ENCODE measurements around the gene ATG5.
"Not testable (repeated sequence)": the region's sequence is repeated elsewhere in the genome, so short reads cannot be mapped to it uniquely, and the experiment has no call there.

DNA sequence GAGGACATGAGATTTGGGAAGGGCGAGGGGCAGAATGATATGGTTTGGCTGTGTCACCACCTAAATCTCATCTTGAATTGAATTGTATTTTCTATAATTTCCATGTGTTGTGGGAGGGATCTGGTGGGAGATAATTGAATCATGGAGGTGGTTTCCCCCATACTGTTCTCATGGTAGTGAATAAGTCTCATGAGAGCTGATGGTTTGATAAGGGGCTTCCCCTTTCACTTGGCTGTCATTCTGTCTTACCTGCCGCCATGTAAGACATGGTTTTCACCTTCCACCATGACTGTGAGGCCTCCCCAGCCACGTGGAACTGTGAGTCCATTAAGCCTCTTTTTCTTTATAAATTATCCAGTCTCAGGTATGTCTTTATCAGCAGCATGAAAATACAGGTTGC is 173.1 kb downstream of the ATG5 start:
- TF ChIP-seq, protein P1, sequence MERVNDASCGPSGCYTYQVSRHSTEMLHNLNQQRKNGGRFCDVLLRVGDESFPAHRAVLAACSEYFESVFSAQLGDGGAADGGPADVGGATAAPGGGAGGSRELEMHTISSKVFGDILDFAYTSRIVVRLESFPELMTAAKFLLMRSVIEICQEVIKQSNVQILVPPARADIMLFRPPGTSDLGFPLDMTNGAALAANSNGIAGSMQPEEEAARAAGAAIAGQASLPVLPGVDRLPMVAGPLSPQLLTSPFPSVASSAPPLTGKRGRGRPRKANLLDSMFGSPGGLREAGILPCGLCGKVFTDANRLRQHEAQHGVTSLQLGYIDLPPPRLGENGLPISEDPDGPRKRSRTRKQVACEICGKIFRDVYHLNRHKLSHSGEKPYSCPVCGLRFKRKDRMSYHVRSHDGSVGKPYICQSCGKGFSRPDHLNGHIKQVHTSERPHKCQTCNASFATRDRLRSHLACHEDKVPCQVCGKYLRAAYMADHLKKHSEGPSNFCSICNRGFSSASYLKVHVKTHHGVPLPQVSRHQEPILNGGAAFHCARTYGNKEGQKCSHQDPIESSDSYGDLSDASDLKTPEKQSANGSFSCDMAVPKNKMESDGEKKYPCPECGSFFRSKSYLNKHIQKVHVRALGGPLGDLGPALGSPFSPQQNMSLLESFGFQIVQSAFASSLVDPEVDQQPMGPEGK (CRISPR knock-in tag; IDR thresholded peaks at IDR 0.05; ENCODE audit: borderline replicate concordance), result not testable (repeated sequence)
- TF ChIP-seq ZNF8 (CRISPR knock-in tag; IDR thresholded peaks at IDR 0.05); ZNF565 (CRISPR knock-in tag; conservative IDR thresholded peaks at IDR 0.05; ENCODE audit: low read depth); SNAI2 (CRISPR knock-in tag; IDR thresholded peaks at IDR 0.05): not testable (repeated sequence)

All from SK-N-SH treated with all-trans-retinoic acid at 6 μM for 48 hours (cell line).